A673 (cell line): ENCODE measurements around the gene MPRIP. TPM values are rescaled to one million over a fixed set of nuclear protein-coding genes. Genes with fewer than 3 reads are reported as not detected.

Experiments used
- BruUV-seq: library from RNA; stranded (reverse); fragments of 400-500 nt; replicated peaks from 2 replicates; lab custom pipeline; 2021; lab: Mats Ljungman, UMichigan
- CTCF ChIA-PET: fragments of 300-600 bp; sonication (Branson Sonifier 250); formaldehyde crosslinking; loops from one replicate; lab custom pipeline; 2022; ENCODE audit warnings: antibody characterized with exemption; lab: Charles Lee
- POLR2A ChIA-PET: fragments of 300-600 bp; sonication (Branson Sonifier 250); formaldehyde crosslinking; loops from one replicate; lab custom pipeline; 2022; ENCODE audit warnings: antibody characterized with exemption; ENCODE audit not compliant: low non-redundant PET; lab: Charles Lee
- DNase-seq: peaks from one replicate; pipeline ENCODE4 v3.0.0-alpha.2; 2015; ENCODE audit warnings: low spot score
- H3K27ac ChIP-seq: fragments of 200-600 bp; sonication (generic); 2 replicates; pipeline ENCODE4 v1.5.1; 2016; ENCODE audit warnings: mixed run types, low read depth, mild to moderate bottlenecking, mixed read lengths, antibody characterized with exemption, low read length; ENCODE audit not compliant: poor library complexity, severe bottlenecking
- H3K27me3 ChIP-seq: fragments of 200-600 bp; sonication (generic); replicated peaks from 2 replicates; pipeline ENCODE4 v1.6.1; 2017; ENCODE audit warnings: mixed run types, low read depth, mild to moderate bottlenecking, mixed read lengths, antibody characterized with exemption, low read length; ENCODE audit not compliant: insufficient read depth, poor library complexity
- H3K36me3 ChIP-seq: fragments of 200-600 bp; sonication (generic); 2 replicates; pipeline ENCODE4 v1.6.1; 2016; ENCODE audit warnings: mixed run types, mild to moderate bottlenecking, mixed read lengths, antibody characterized with exemption, low read length; ENCODE audit not compliant: insufficient read depth, poor library complexity, severe bottlenecking
- H3K4me1 ChIP-seq: fragments of 200-600 bp; sonication (generic); 2 replicates; pipeline ENCODE4 v1.6.1; 2017; ENCODE audit warnings: mixed run types, mild to moderate bottlenecking, mixed read lengths, antibody characterized with exemption, low read length; ENCODE audit not compliant: insufficient read depth, poor library complexity, severe bottlenecking
- H3K4me3 ChIP-seq: fragments of 200-600 bp; sonication (generic); 2 replicates; pipeline ENCODE4 v1.5.1; 2016; ENCODE audit warnings: low read depth, mixed run types, mild to moderate bottlenecking, mixed read lengths, low read length; ENCODE audit not compliant: poor library complexity, severe bottlenecking
- H3K9me3 ChIP-seq: fragments of 200-600 bp; sonication (generic); 2 replicates; pipeline ENCODE4 v1.6.1; 2016; ENCODE audit warnings: mixed run types, low read depth, mild to moderate bottlenecking, mixed read lengths, antibody characterized with exemption, low read length; ENCODE audit not compliant: poor library complexity, severe bottlenecking
- CTCF ChIP-seq: fragments of 300-800, 200-600 bp; sonication (generic); conservative IDR thresholded peaks from 2 replicates; pipeline ENCODE4 v1.5.1; 2017; ENCODE audit warnings: low read depth, mild to moderate bottlenecking, antibody characterized with exemption, low read length, moderate library complexity, mixed read lengths
- EZH2 ChIP-seq: fragments of 200-600 bp; sonication (generic); IDR thresholded peaks from 2 replicates; pipeline ENCODE4 v1.6.1; 2017; ENCODE audit warnings: borderline replicate concordance, low read depth, mild to moderate bottlenecking, mixed read lengths, antibody characterized with exemption, low read length; ENCODE audit not compliant: poor library complexity, severe bottlenecking
- intact Hi-C: fragments of 100-400 bp; cut with micrococcal nuclease; formaldehyde crosslinking; loops from one replicate; pipeline ENCODE4 v1.10.0; 2022; ENCODE audit not compliant: unreplicated experiment
- total RNA-seq: library from RNA; stranded (reverse); gene quantifications from 2 replicates; pipeline ENCODE4 v1.2.3, GENCODE V29; 2021

MPRIP gene
- total RNA-seq, 1 experiment from 2014 or later, result 290 TPM

GRCh38 chr17:17153709-17154108 is 111.5 kb downstream of the MPRIP start:
- DNase-seq, result no peak
- Histone ChIP-seq H3K27ac (no peak overlapping the region), H3K4me3 (no peak overlapping the region), H3K4me1 (peaks cover 14% of the 10 kb centered on the region), H3K9me3 (no peaks in the 10 kb centered on the region), H3K27me3 (no peaks in the 10 kb centered on the region), H3K36me3 (peaks cover 65% of the 10 kb centered on the region)
- intact Hi-C loops, result no loop called here
- no TSS peak for BruUV-seq
- CTCF ChIA-PET, result no interaction called here
- TF ChIP-seq EZH2, result no peak
- TF ChIP-seq CTCF, result no peak
- POLR2A ChIA-PET, result no interaction called here

DNA sequence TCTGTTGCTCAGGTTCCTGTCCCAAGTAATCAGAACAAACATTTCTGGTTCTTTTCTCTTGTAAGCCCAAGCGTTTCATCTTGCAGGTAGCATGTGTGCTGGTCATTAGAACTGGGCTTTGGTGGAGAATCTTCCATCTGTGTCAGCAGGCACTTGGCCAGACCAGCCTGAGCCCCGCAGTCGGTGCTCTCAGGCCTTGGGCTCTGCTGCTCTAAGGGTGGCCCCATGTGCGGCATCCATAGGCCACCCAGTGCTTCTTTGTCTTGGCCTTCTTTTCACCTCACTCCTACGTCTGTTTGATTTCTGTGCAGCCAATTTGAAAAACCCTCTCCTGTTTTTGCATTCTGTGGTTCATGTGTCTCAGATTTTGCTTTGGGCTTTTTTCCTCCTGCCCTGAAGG is 112.3 kb downstream of the MPRIP start:
- no peak for DNase-seq
- TF ChIP-seq EZH2 (no peak), CTCF (no peak)
- Histone ChIP-seq H3K27ac (no peak overlapping the region), H3K36me3 (peaks cover 70% of the 10 kb centered on the region), H3K9me3 (no peaks in the 10 kb centered on the region), H3K4me1 (peaks cover 14% of the 10 kb centered on the region), H3K4me3 (no peak overlapping the region), H3K27me3 (no peaks in the 10 kb centered on the region)
- no TSS peak for BruUV-seq
- ChIA-PET POLR2A (no interaction called here), CTCF (no interaction called here)
- intact Hi-C loops, result no loop called here

DNA sequence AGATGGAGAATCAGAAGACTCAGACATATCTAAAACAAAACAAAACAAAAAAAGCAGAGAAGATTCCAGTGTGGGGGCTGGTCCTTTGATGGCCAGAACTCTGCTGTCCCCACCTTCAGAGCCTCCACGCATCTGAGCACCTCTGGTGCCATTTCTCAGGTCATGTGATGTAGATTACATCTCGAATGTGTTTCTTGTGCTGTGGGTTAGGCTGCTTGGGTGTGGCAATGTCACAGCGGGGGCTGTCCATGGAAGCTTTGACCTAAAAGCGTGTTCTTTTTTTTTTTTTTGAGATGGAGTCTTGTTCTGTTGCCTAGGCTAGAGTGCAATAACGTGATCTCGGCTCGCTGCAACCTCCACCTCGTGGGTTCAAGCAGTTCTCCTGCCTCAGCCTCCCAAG is 112.7 kb downstream of the MPRIP start:
- no peaks in the 10 kb centered on the region for H3K9me3 ChIP-seq
- no peak overlapping the region for H3K27ac ChIP-seq
- no TSS peak for BruUV-seq
- intact Hi-C loops, result no loop called here
- DNase-seq, result no peak
- ChIA-PET POLR2A (no interaction called here), CTCF (no interaction called here)
- H3K4me1 ChIP-seq, result peaks cover 14% of the 10 kb centered on the region
- no peak for TF ChIP-seq EZH2
- TF ChIP-seq CTCF, result no peak
- H3K4me3 ChIP-seq, result no peak overlapping the region
- H3K36me3 ChIP-seq, result peaks cover 69% of the 10 kb centered on the region
- H3K27me3 ChIP-seq, result no peaks in the 10 kb centered on the region
